IMR-90 (cell line): ENCODE data around the gene SNX1. TPM values are rescaled to one million over a fixed set of nuclear protein-coding genes. Genes with fewer than 3 reads are reported as not detected.
"Not testable (repeated sequence)": the region's sequence is repeated elsewhere in the genome, so short reads cannot be mapped to it uniquely, and the experiment has no call there.

ENCODE experiments used
- ATAC-seq: fragments of 200-7000 bp; cut with Tn5 transposase; 2 replicates; pipeline ENCODE4 v1.9.1; 2020; ENCODE audit warnings: low read depth, mild to moderate bottlenecking, moderate library complexity
- BruUV-seq: library from RNA; stranded (reverse); fragments of 400-500 nt; replicated peaks from 2 replicates; lab custom pipeline; 2021; lab: Mats Ljungman, UMichigan
- CTCF ChIA-PET: fragments of 300-600 bp; formaldehyde crosslinking; extraction: SDS; loops from one replicate; lab custom pipeline; 2021; ENCODE audit warnings: antibody characterized with exemption; lab: Yijun Ruan, JAX
- POLR2A ChIA-PET: fragments of 300-600 bp; sonication (Branson Sonifier 250); formaldehyde crosslinking; loops from one replicate; lab custom pipeline; 2022; ENCODE audit warnings: antibody characterized with exemption; ENCODE audit not compliant: unreplicated experiment; lab: Charles Lee
- DNase-seq: peaks from one replicate; pipeline ENCODE4 v3.0.0; 2013
- H2AFZ ChIP-seq: replicated peaks from 2 replicates; pipeline ENCODE3; 2013; ENCODE audit warnings: low read length, mild to moderate bottlenecking; ENCODE audit not compliant: poor library complexity
- H2AK5ac ChIP-seq: 2 replicates; pipeline ENCODE4 v1.6.1; 2013; ENCODE audit warnings: low read depth, low read length, inconsistent platforms
- H2AK9ac ChIP-seq: replicated peaks from 2 replicates; pipeline ENCODE3; 2013; ENCODE audit warnings: mild to moderate bottlenecking, low read depth, low read length, moderate library complexity; ENCODE audit not compliant: poor library complexity
- H2BK120ac ChIP-seq: 2 replicates; pipeline ENCODE4 v1.6.1; 2013; ENCODE audit warnings: low read depth, low read length, inconsistent platforms
- H2BK15ac ChIP-seq: 3 replicates; pipeline ENCODE4 v1.6.1; 2013; ENCODE audit warnings: low read depth, low read length, inconsistent platforms
- H2BK20ac ChIP-seq: 2 replicates; pipeline ENCODE4 v1.6.1; 2013; ENCODE audit warnings: low read depth, mild to moderate bottlenecking, inconsistent platforms, low read length, moderate library complexity
- H2BK5ac ChIP-seq: 2 replicates; pipeline ENCODE4 v1.6.1; 2013; ENCODE audit warnings: mild to moderate bottlenecking, low read depth, low read length, inconsistent platforms; ENCODE audit not compliant: poor library complexity, severe bottlenecking
- H3K14ac ChIP-seq: replicated peaks from 2 replicates; pipeline ENCODE4 v1.6.1; 2013; ENCODE audit warnings: low read depth, low read length, inconsistent platforms
- H3K18ac ChIP-seq: 2 replicates; pipeline ENCODE4 v1.6.1; 2013; ENCODE audit warnings: low read depth, low read length, control low read depth
- H3K23ac ChIP-seq: 2 replicates; pipeline ENCODE4 v1.6.1; 2013; ENCODE audit warnings: low read depth, low read length, inconsistent platforms
- H3K27ac ChIP-seq: 2 replicates; pipeline ENCODE4 v1.5.1; 2013; ENCODE audit warnings: mild to moderate bottlenecking, control low read depth, low read length; ENCODE audit not compliant: insufficient read depth
- H3K27me3 ChIP-seq: 2 replicates; pipeline ENCODE4 v1.6.1; 2013; ENCODE audit warnings: low read length; ENCODE audit not compliant: control insufficient read depth, insufficient read depth
- H3K36me3 ChIP-seq: 2 replicates; pipeline ENCODE4 v1.6.1; 2013; ENCODE audit warnings: low read length, mixed read lengths; ENCODE audit not compliant: control insufficient read depth, insufficient read depth
- H3K4ac ChIP-seq: 2 replicates; pipeline ENCODE4 v1.6.1; 2013; ENCODE audit warnings: low read depth, low read length, inconsistent platforms
- H3K4me1 ChIP-seq: 2 replicates; pipeline ENCODE4 v1.6.1; 2013; ENCODE audit warnings: low read length, mixed read lengths; ENCODE audit not compliant: control insufficient read depth, insufficient read depth
- H3K4me2 ChIP-seq: 2 replicates; pipeline ENCODE4 v1.6.1; 2013; ENCODE audit warnings: low read depth, mild to moderate bottlenecking, control low read depth, low read length, moderate library complexity
- H3K4me3 ChIP-seq: 2 replicates; pipeline ENCODE4 v1.5.1; 2013; ENCODE audit warnings: low read depth, mild to moderate bottlenecking, control low read depth, low read length, moderate library complexity; ENCODE audit not compliant: insufficient read depth
- H3K56ac ChIP-seq: 2 replicates; pipeline ENCODE4 v1.6.1; 2013; ENCODE audit warnings: low read length, inconsistent platforms; ENCODE audit not compliant: insufficient read depth; ENCODE audit errors: extremely low read depth
- H3K79me1 ChIP-seq, 2 experiments: 2 replicates each; pipeline ENCODE4 v1.6.1; 2013; ENCODE audit warnings: low read length in 2 of 2, inconsistent platforms in 1 of 2, low read depth in 1 of 2
- H3K9ac ChIP-seq: 2 replicates; pipeline ENCODE4 v1.6.1; 2013; ENCODE audit warnings: low read depth, low read length, control low read depth
- H3K9me1 ChIP-seq: 2 replicates; pipeline ENCODE4 v1.6.1; 2013; ENCODE audit warnings: low read length, inconsistent platforms; ENCODE audit not compliant: insufficient read depth
- H3K9me3 ChIP-seq: 2 replicates; pipeline ENCODE4 v1.6.1; 2013; ENCODE audit warnings: low read length; ENCODE audit not compliant: control insufficient read depth, insufficient read depth
- H4K20me1 ChIP-seq: 2 replicates; pipeline ENCODE4 v1.6.1; 2013; ENCODE audit warnings: low read length, inconsistent platforms; ENCODE audit not compliant: insufficient read depth
- H4K5ac ChIP-seq: 2 replicates; pipeline ENCODE4 v1.6.1; 2013; ENCODE audit warnings: mild to moderate bottlenecking, low read depth, low read length, control low read depth
- H4K8ac ChIP-seq, 2 experiments: 2 replicates each; pipeline ENCODE4 v1.6.1; 2013; ENCODE audit warnings: low read depth in 2 of 2, low read length in 2 of 2, control low read depth in 1 of 2, inconsistent platforms in 1 of 2
- H4K91ac ChIP-seq: 2 replicates; pipeline ENCODE4 v1.6.1; 2013; ENCODE audit warnings: low read depth, low read length, inconsistent platforms; ENCODE audit not compliant: insufficient read depth
- CHD1 ChIP-seq: IDR thresholded peaks from 2 replicates; pipeline ENCODE4 v1.6.1; 2012; ENCODE audit warnings: low read depth, low read length, improper control_type of control experiment
- MAZ ChIP-seq: IDR thresholded peaks from 2 replicates; pipeline ENCODE4 v1.6.1; 2012; ENCODE audit warnings: low read depth, mild to moderate bottlenecking, low read length, improper control_type of control experiment, moderate library complexity, borderline replicate concordance
- NFE2L2 ChIP-seq: fragments of 150-350 bp; IDR thresholded peaks from 2 replicates; pipeline ENCODE4 v1.6.1; 2016; ENCODE audit warnings: low read depth, mild to moderate bottlenecking, low read length
- POLR2A ChIP-seq: IDR thresholded peaks from 2 replicates; pipeline ENCODE4 v1.6.1; 2012; ENCODE audit warnings: mild to moderate bottlenecking, low read depth, low read length
- RCOR1 ChIP-seq: IDR thresholded peaks from 2 replicates; pipeline ENCODE4 v1.6.1; 2012; ENCODE audit warnings: mild to moderate bottlenecking, low read length, improper control_type of control experiment; ENCODE audit not compliant: insufficient replicate concordance
- SMC3 ChIP-seq: fragments of 150-350 bp; IDR thresholded peaks from 2 replicates; pipeline ENCODE4 v1.6.1; 2016; ENCODE audit warnings: low read depth, mild to moderate bottlenecking, antibody characterized with exemption, low read length, moderate library complexity
- WGBS, 2 experiments: methylation state at CpG; one replicate each; pipeline versions ENCODE4 v1.1.5 to v1.1.7; 2013; ENCODE audit warnings: missing lambda C conversion rate in 2 of 2; ENCODE audit not compliant: insufficient read length in 1 of 2; ENCODE audit errors: extremely low coverage in 2 of 2; 5-methylcytosine and 5-hydroxymethylcytosine counted together
- dilution Hi-C: fragments of 300-500 bp; cut with HindIII; formaldehyde crosslinking; loops from one replicate; pipeline ENCODE4 v1.14.3; 2018; ENCODE audit warnings: low sequenced_read_pairs; ENCODE audit not compliant: unreplicated experiment
- in situ Hi-C: fragments of 300-500 bp; cut with MboI; formaldehyde crosslinking; loops from 3 replicates; pipeline ENCODE4 v1.14.3; 2019; ENCODE audit warnings: low sequenced_read_pairs, inconsistent platforms, mixed read lengths
- intact Hi-C: fragments of 100-400 bp; cut with micrococcal nuclease; formaldehyde crosslinking; loops from 2 replicates; pipeline ENCODE4 v1.10.0; 2022
- polyA plus RNA-seq, 3 experiments: library from polyadenylated mRNA; depleted of rRNA; stranded (reverse); fragments of >200 nt; gene quantifications; 2 replicates each; pipeline ENCODE4 v1.2.3, GENCODE V29; 2012; ENCODE audit warnings: low replicate concordance in 1 of 3
- total RNA-seq: library from RNA; depleted of rRNA; stranded (reverse); fragments of >200 nt; gene quantifications from 2 replicates; pipeline ENCODE4 v1.2.3, GENCODE V29; 2012

Gene SNX1
- total and polyA plus RNA-seq, 2 of the 4 experiments (the other 2 are of a cell fraction) = 35.3 to 72.3 TPM

- CTCF ChIA-PET = no interaction called here
- no peak overlapping the region for H3K23ac ChIP-seq
These were observed 11.6 kb downstream of the SNX1 start for GRCh38 chr15:64107337-64107736.

DNA sequence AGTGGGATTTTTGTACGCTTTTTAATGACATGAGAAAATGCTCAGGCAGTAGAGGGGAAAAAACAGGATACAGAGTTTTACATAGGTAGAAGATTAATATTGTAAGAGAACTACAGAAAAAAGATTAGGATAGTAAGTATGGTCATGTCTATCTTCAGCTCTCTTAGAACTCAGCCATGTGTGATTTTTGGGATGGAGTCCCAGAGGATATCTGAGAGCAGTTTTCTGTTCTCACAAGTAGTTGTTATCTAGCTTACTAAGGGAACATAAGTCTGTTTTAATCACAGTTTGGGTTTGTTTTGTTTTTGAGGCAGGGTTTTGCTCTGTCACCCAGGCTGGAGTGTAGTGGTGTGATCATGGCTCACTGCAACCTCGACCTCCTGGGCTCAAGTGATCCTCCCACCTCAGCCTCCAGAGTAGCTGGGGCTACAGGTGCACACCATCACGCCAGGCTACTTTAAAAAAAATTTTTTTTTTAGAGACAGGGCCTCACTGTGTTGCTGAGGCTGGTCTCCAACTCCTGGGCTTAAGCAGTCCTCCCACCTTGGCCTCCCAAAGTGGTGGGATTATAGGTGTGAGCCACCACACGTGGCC, 14.4 kb downstream of the SNX1 start:
- H4K5ac ChIP-seq, CTCF ChIA-PET, H3K4ac ChIP-seq, H2AK5ac ChIP-seq, H2BK120ac ChIP-seq, POLR2A ChIA-PET, H3K27ac ChIP-seq, H3K56ac ChIP-seq, H4K91ac ChIP-seq, H4K8ac ChIP-seq, ATAC-seq, H2BK5ac ChIP-seq, in situ Hi-C loops, DNase-seq, H2AK9ac ChIP-seq, H3K18ac ChIP-seq, H2BK15ac ChIP-seq, H3K4me1 ChIP-seq, H3K27me3 ChIP-seq, H3K9ac ChIP-seq, H2BK20ac ChIP-seq, H3K4me2 ChIP-seq, H3K14ac ChIP-seq, H3K4me3 ChIP-seq, H2AFZ ChIP-seq, dilution Hi-C loops, H3K9me3 ChIP-seq, H3K23ac ChIP-seq, BruUV-seq: not testable (repeated sequence)
- Histone ChIP-seq H3K36me3 (peaks cover 12% of the 10 kb centered on the region), H3K79me1 (peaks cover 44 to 70% of the 10 kb centered on the region in 2 experiments), H4K20me1 (peaks cover 44% of the 10 kb centered on the region), H3K9me1 (peaks cover 11% of the 10 kb centered on the region)
- intact Hi-C loops = loop anchor here (5.0 kb wide), 1 partner anchor 37 kb away; no protein-coding TSS in a partner anchor
- 100% methylated on average over 1 of the region's 4 CpGs; no CpG with 5 or more reads in 1 of the 2 experiments for WGBS, 2 experiments

More at GRCh38 chr15:64107337-64107736, 11.6 kb downstream of the SNX1 start:
- Histone ChIP-seq H2AK9ac (no peak overlapping the region), H2BK120ac (no peak overlapping the region), H4K8ac (no peak overlapping the region), H4K5ac (no peak overlapping the region), H2BK20ac (no peak overlapping the region), H3K4me1 (peaks cover 4% of the 10 kb centered on the region; the same call in 1 of the 2 replicates), H3K36me3 (peaks cover 2% of the 10 kb centered on the region; the same call in 1 of the 2 replicates), H3K56ac (no peak overlapping the region), H3K27ac (no peak overlapping the region), H3K9ac (no peak overlapping the region), H3K4me3 (no peak overlapping the region), H3K14ac (no peak overlapping the region), H2BK15ac (no peak overlapping the region), H2AFZ (no peak overlapping the region), H3K4ac (no peak overlapping the region), H2AK5ac (no peak overlapping the region; the same call in 1 of the 2 replicates), H2BK5ac (no peak overlapping the region), H4K91ac (no peak overlapping the region), H3K4me2 (no peak overlapping the region), H3K18ac (no peak overlapping the region), H3K27me3 (no peaks in the 10 kb centered on the region), H4K20me1 (peaks cover 57% of the 10 kb centered on the region), H3K9me1 (peaks cover 13% of the 10 kb centered on the region), H3K9me3 (no peaks in the 10 kb centered on the region), H3K79me1 (peaks cover 31 to 68% of the 10 kb centered on the region in 2 experiments)
- no TSS peak for BruUV-seq
- in situ Hi-C loops = no loop called here
- intact Hi-C loops = no loop called here
- DNase-seq (no peak), ATAC-seq (no peak)
- POLR2A ChIA-PET = no interaction called here
- dilution Hi-C loops = no loop called here
- TF ChIP-seq RCOR1 (no peak), MAZ (no peak), NFE2L2 (no peak), CHD1 (no peak), POLR2A (no peak), SMC3 (no peak)
- WGBS, 2 experiments = no CpG with 5 or more reads among the region's 1 CpG
